Measurements from ENCODE around the gene SIRT7. TPM values are rescaled to one million over a fixed set of nuclear protein-coding genes. Genes with fewer than 3 reads are reported as not detected.

The SIRT7 gene
- total RNA-seq, 4 donors from 2014 or later: 14.3 to 24.1 (median 18.3) TPM

DNA sequence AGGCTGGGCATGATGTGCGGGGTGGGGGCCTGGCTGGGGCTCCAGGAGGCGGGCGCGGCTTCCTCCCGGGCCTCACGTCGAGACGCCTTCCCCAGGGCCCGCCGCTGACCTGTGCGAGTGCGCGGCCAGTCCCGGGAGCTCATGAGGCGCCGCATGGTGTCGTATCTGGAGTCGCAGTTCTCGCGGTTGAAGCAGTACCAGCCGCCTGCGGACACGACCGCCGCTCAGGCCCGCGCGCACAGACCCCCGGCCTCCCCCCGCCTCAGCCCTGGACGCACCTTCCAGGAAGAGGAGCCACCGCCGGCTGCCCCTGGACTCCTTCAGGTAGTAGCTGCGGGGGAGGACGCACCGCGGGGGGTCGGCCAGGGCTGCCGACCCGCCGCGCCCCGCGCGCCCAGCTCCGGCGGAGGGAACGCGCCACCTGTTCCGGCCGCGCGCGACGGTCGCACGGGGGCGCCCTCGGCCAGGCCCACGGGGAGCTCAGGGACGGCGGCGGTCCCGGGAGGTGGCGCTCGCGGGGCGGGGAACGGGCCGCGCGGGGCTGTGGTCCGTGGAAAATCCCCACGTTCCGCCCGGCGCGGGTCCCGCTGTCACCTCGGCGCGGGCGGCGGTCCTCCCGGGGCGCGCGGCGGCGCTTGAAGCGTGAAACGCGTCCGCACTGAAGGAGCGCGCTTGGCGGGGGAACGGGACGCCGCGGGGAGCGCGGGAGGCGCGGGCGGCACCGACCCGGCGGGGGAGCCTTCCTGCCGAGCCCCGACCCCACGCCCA is 41.6 kb upstream of the SIRT7 start:
- ATAC-seq: peak; percentile 89
- Histone ChIP-seq H3K4me1 (peaks cover 0 to 32% (median 9%) of the 10 kb centered on the region in 3 donors), H3K4me3 (peak overlapping the region; percentile 18 to 49), H3K27ac (no peak overlapping the region), H3K36me3 (no peaks in the 10 kb centered on the region), H3K27me3 (peaks cover 100% of the 10 kb centered on the region), H3K9me3 (no peaks in the 10 kb centered on the region)
- no CpG with 5 or more reads among the region's 112 CpGs for WGBS, 2 donors (ENCODE audit: low coverage in 1 of 2)
- TF ChIP-seq POLR2A (IDR thresholded peaks at IDR 0.05): no peak
- TF ChIP-seq, protein P1, sequence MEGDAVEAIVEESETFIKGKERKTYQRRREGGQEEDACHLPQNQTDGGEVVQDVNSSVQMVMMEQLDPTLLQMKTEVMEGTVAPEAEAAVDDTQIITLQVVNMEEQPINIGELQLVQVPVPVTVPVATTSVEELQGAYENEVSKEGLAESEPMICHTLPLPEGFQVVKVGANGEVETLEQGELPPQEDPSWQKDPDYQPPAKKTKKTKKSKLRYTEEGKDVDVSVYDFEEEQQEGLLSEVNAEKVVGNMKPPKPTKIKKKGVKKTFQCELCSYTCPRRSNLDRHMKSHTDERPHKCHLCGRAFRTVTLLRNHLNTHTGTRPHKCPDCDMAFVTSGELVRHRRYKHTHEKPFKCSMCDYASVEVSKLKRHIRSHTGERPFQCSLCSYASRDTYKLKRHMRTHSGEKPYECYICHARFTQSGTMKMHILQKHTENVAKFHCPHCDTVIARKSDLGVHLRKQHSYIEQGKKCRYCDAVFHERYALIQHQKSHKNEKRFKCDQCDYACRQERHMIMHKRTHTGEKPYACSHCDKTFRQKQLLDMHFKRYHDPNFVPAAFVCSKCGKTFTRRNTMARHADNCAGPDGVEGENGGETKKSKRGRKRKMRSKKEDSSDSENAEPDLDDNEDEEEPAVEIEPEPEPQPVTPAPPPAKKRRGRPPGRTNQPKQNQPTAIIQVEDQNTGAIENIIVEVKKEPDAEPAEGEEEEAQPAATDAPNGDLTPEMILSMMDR (IDR thresholded peaks at IDR 0.05): peak in 3 of 4 experiments; percentile 87 to 98 (median 97)

DNA sequence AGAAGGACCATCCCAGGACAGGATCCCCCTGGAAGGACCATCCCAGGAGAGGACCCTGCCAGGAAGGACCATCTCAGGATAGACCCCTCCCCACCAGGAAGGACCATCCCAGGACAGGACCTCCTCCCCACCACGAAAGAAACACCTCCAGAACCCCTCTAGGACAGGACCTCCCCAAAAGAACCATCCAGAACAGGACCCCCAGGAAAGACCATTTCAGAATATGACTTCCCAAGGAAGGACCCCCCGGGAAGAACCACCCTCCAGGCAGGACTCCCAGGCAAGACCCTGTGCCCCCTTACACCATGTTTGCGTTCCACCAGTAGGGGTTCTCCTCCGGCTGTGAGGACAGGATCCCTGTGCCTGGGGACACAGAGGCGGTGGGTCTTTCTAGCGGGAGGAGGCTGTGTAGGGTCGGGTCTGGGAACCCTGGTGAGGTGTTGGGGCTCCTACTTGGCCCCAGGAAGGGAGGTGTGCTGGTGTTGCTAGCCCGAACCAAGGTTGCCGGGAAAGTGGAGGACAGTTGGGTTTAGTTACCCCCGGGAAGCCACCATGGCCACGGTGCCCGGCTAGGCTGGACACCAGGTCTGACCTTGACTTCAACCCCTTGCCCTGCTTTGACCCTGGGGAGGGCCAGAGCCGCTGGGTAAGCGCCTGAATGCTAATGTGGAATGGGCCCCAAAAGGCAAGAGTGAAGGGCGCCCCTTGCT is 40.8 kb upstream of the SIRT7 start:
- H3K27me3 ChIP-seq: peaks cover 100% of the 10 kb centered on the region
- no peaks in the 10 kb centered on the region for H3K9me3 ChIP-seq
- TF ChIP-seq, protein P1 (IDR thresholded peaks at IDR 0.05): no peak
- no peak for TF ChIP-seq POLR2AphosphoS5 (IDR thresholded peaks at IDR 0.05)
- no peak for TF ChIP-seq POLR2A (IDR thresholded peaks at IDR 0.05)
- TF ChIP-seq EP300 (IDR thresholded peaks at IDR 0.05): no peak
- no peak overlapping the region for H3K27ac ChIP-seq
- peak overlapping the region in 1 of 2 donors; percentile 49 for H3K4me3 ChIP-seq
- peaks cover 0 to 32% (median 9%) of the 10 kb centered on the region in 3 donors for H3K4me1 ChIP-seq
- H3K36me3 ChIP-seq: no peaks in the 10 kb centered on the region
- ATAC-seq: no peak
- WGBS, 2 donors (ENCODE audit: low coverage in 1 of 2): 61 to 100% methylated on average over 1 to 6 of the region's 15 CpGs

GRCh38 chr17:81957691-81958432 is 39.9 kb upstream of the SIRT7 start:
- Histone ChIP-seq H3K9me3 (no peaks in the 10 kb centered on the region), H3K4me1 (peaks cover 0 to 32% (median 9%) of the 10 kb centered on the region in 3 donors), H3K27ac (no peak overlapping the region), H3K36me3 (no peaks in the 10 kb centered on the region), H3K27me3 (peaks cover 100% of the 10 kb centered on the region), H3K4me3 (no peak overlapping the region)
- TF ChIP-seq, protein P1 (IDR thresholded peaks at IDR 0.05): no peak
- TF ChIP-seq EP300 (IDR thresholded peaks at IDR 0.05) (no peak), POLR2A (IDR thresholded peaks at IDR 0.05) (no peak), POLR2AphosphoS5 (IDR thresholded peaks at IDR 0.05) (no peak)
- WGBS, 2 donors (ENCODE audit: low coverage in 1 of 2): 47% methylated on average over 2 of the region's 19 CpGs; no CpG with 5 or more reads in 1 of the 2 donors
- no peak for ATAC-seq

GRCh38 chr17:81956607-81957589 is 38.9 kb upstream of the SIRT7 start:
- H3K36me3 ChIP-seq: no peaks in the 10 kb centered on the region
- WGBS, 2 donors (ENCODE audit: low coverage in 1 of 2): 59 to 65% methylated on average over 4 to 10 of the region's 45 CpGs
- no peak overlapping the region for H3K4me3 ChIP-seq
- TF ChIP-seq POLR2AphosphoS5 (IDR thresholded peaks at IDR 0.05) (no peak), POLR2A (IDR thresholded peaks at IDR 0.05) (no peak), EP300 (IDR thresholded peaks at IDR 0.05) (no peak)
- TF ChIP-seq, protein P1 (IDR thresholded peaks at IDR 0.05): no peak
- peaks cover 94% of the 10 kb centered on the region for H3K27me3 ChIP-seq
- H3K9me3 ChIP-seq: no peaks in the 10 kb centered on the region
- H3K27ac ChIP-seq: no peak overlapping the region
- ATAC-seq: no peak
- H3K4me1 ChIP-seq: peaks cover 0 to 29% (median 9%) of the 10 kb centered on the region in 3 donors

Data from gastroesophageal sphincter (tissue), 4 donors.